Loucy (cell line): ENCODE data around the gene F13A1.

Source experiments
- H2AFZ ChIP-seq: fragments of 200-600 bp; sonication (generic); 2 replicates; pipeline ENCODE4 v1.6.0; 2016; ENCODE audit warnings: antibody characterized with exemption, mild to moderate bottlenecking, low read length, moderate library complexity
- H3F3A ChIP-seq: fragments of 200-600 bp; 2 replicates; pipeline ENCODE4 v1.6.0; 2016; ENCODE audit warnings: antibody characterized with exemption, low read depth, mild to moderate bottlenecking
- H3K27me3 ChIP-seq: fragments of 200-600 bp; sonication (generic); 2 replicates; pipeline ENCODE4 v1.6.1; 2014; ENCODE audit warnings: low read length, mild to moderate bottlenecking; ENCODE audit not compliant: insufficient read depth, poor library complexity, severe bottlenecking
- H3K36me3 ChIP-seq: fragments of 200-600 bp; sonication (generic); 2 replicates; pipeline ENCODE4 v1.6.1; 2016; ENCODE audit warnings: low read length; ENCODE audit not compliant: insufficient read depth
- H3K4me1 ChIP-seq: fragments of 200-600 bp; sonication (generic); 2 replicates; pipeline ENCODE4 v1.5.1; 2014; ENCODE audit warnings: low read length, mild to moderate bottlenecking; ENCODE audit not compliant: insufficient read depth, poor library complexity, severe bottlenecking
- H3K4me2 ChIP-seq: fragments of 200-600 bp; sonication (generic); 2 replicates; pipeline ENCODE4 v1.6.0; 2014; ENCODE audit warnings: antibody characterized with exemption, low read length, low read depth, mild to moderate bottlenecking; ENCODE audit not compliant: poor library complexity, severe bottlenecking
- H3K4me3 ChIP-seq: fragments of 200-600 bp; sonication (generic); 2 replicates; pipeline ENCODE4 v1.5.1; 2014; ENCODE audit warnings: low read length, mild to moderate bottlenecking, mixed read lengths; ENCODE audit not compliant: poor library complexity, severe bottlenecking
- H3K79me2 ChIP-seq: fragments of 200-600 bp; sonication (generic); 2 replicates; pipeline ENCODE4 v1.6.1; 2014; ENCODE audit warnings: low read length; ENCODE audit not compliant: insufficient read depth
- H3K9ac ChIP-seq: fragments of 200-600 bp; sonication (generic); 2 replicates; pipeline ENCODE4 v1.6.0; 2014; ENCODE audit warnings: mild to moderate bottlenecking, low read depth, low read length, moderate library complexity; ENCODE audit not compliant: poor library complexity, severe bottlenecking
- H3K9me2 ChIP-seq: fragments of 200-600 bp; sonication (generic); replicated peaks from 2 replicates; pipeline ENCODE4 v1.6.1; 2016; ENCODE audit warnings: low read depth, low read length, mixed read lengths
- H3K9me3 ChIP-seq: fragments of 200-600 bp; sonication (generic); 2 replicates; pipeline ENCODE4 v1.6.1; 2014; ENCODE audit warnings: mild to moderate bottlenecking, antibody characterized with exemption, low read length, low read depth; ENCODE audit not compliant: insufficient read depth
- H4K20me1 ChIP-seq: fragments of 200-600 bp; sonication (generic); 2 replicates; pipeline ENCODE4 v1.6.0; 2014; ENCODE audit warnings: antibody characterized with exemption, low read length, mild to moderate bottlenecking; ENCODE audit not compliant: insufficient read depth, poor library complexity, severe bottlenecking
- CTCF ChIP-seq: fragments of 200-600 bp; sonication (generic); conservative IDR thresholded peaks from 2 replicates; pipeline ENCODE4 v1.5.1; 2014; ENCODE audit warnings: mild to moderate bottlenecking, antibody characterized with exemption, low read length
- EZH2phosphoT487 ChIP-seq: fragments of 200-600 bp; IDR thresholded peaks from 2 replicates; pipeline ENCODE4 v1.6.1; 2018; ENCODE audit warnings: antibody characterized with exemption, mild to moderate bottlenecking, moderate library complexity, borderline replicate concordance

F13A1 gene

GRCh38 chr6:6357530-6357929 is 37.1 kb upstream of the F13A1 start:
- no peak overlapping the region for H3K4me3 ChIP-seq
- no peak overlapping the region for H3K4me2 ChIP-seq
- H2AFZ ChIP-seq = no peak overlapping the region
- TF ChIP-seq EZH2phosphoT487 (no peak), CTCF (no peak)
- no peaks in the 10 kb centered on the region for H4K20me1 ChIP-seq
- H3K27me3 ChIP-seq = no peaks in the 10 kb centered on the region
- no peak overlapping the region for H3K9ac ChIP-seq
- no peaks in the 10 kb centered on the region for H3K9me3 ChIP-seq
- peaks cover 20% of the 10 kb centered on the region for H3K4me1 ChIP-seq
- no peaks in the 10 kb centered on the region for H3K36me3 ChIP-seq
- H3F3A ChIP-seq = no peaks in the 10 kb centered on the region
- H3K79me2 ChIP-seq = no peaks in the 10 kb centered on the region
- H3K9me2 ChIP-seq = no peaks in the 10 kb centered on the region

DNA sequence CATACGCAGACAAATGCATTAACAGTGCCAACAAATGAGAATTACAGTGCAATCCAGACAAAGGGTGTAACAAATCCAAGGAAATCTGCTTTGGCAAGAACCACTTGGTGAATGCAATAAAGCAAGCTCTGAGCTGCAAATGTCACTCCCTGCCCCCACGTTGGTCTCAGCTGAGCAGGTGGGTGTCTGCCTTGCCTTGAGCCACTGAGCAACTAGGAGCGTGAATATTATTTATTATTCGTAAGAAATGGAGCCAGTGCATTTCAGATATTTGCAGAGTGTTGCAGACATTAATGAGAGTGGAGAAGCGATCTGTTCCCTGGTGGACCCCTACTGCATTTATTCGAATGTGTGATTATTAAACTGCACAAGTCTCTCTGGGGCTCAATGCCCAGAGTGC is 36.6 kb upstream of the F13A1 start:
- Histone ChIP-seq H3K79me2 (no peaks in the 10 kb centered on the region), H3K9ac (no peak overlapping the region), H3K4me2 (no peak overlapping the region), H3K4me3 (no peak overlapping the region), H3F3A (no peaks in the 10 kb centered on the region), H3K9me3 (no peaks in the 10 kb centered on the region), H3K4me1 (peaks cover 18% of the 10 kb centered on the region), H4K20me1 (no peaks in the 10 kb centered on the region), H2AFZ (no peak overlapping the region), H3K9me2 (no peaks in the 10 kb centered on the region), H3K27me3 (no peaks in the 10 kb centered on the region), H3K36me3 (no peaks in the 10 kb centered on the region)
- TF ChIP-seq EZH2phosphoT487 (no peak), CTCF (no peak)

DNA sequence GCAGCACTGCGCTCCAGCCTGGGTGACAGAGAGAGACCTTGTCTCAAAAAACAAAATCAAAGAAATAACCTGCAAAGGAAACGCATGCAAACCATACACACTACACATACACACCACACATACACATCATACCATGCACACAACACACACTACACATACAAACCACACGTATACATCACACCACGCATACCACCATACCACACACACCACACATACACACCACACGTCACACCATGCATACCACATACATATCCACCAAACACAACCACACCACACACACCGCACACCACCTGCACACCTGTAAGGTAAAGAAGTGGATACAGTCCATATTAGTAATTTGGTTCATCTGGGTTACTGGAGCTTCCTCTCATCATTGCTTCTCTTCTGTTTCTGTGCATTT is 32.3 kb upstream of the F13A1 start:
- H3K4me1 ChIP-seq = peaks cover 48% of the 10 kb centered on the region
- no peaks in the 10 kb centered on the region for H3K36me3 ChIP-seq
- H3F3A ChIP-seq = no peaks in the 10 kb centered on the region
- no peaks in the 10 kb centered on the region for H3K79me2 ChIP-seq
- no peaks in the 10 kb centered on the region for H3K27me3 ChIP-seq
- no peak overlapping the region for H3K9ac ChIP-seq
- H2AFZ ChIP-seq = no peak overlapping the region
- H3K4me3 ChIP-seq = no peak overlapping the region
- TF ChIP-seq EZH2phosphoT487 = no peak
- no peaks in the 10 kb centered on the region for H3K9me2 ChIP-seq
- no peaks in the 10 kb centered on the region for H4K20me1 ChIP-seq
- no peaks in the 10 kb centered on the region for H3K9me3 ChIP-seq
- H3K4me2 ChIP-seq = no peak overlapping the region

GRCh38 chr6:6351511-6352025 is 31.1 kb upstream of the F13A1 start:
- Histone ChIP-seq H3F3A (no peaks in the 10 kb centered on the region), H3K9me2 (no peaks in the 10 kb centered on the region), H2AFZ (peak overlapping the region; percentile 6; the same call in 1 of the 2 replicates), H4K20me1 (no peaks in the 10 kb centered on the region), H3K79me2 (no peaks in the 10 kb centered on the region), H3K4me2 (peak overlapping the region; percentile 27), H3K9me3 (no peaks in the 10 kb centered on the region), H3K9ac (no peak overlapping the region), H3K27me3 (no peaks in the 10 kb centered on the region), H3K36me3 (no peaks in the 10 kb centered on the region), H3K4me1 (peaks cover 50% of the 10 kb centered on the region), H3K4me3 (no peak overlapping the region)
- TF ChIP-seq CTCF (no peak), EZH2phosphoT487 (no peak)
